Neural progenitor cell (in vitro differentiated cells): ENCODE measurements around the gene MITF. TPM values are rescaled to one million over a fixed set of nuclear protein-coding genes. Genes with fewer than 3 reads are reported as not detected.

Experiments
- DNase-seq: peaks from one replicate; pipeline ENCODE4 v3.0.0-alpha.2; 2016; ENCODE audit warnings: low spot score
- H2AFZ ChIP-seq: fragments of 200-600 bp; sonication (generic); replicated peaks from 2 replicates; pipeline ENCODE4 v1.6.1; 2016; ENCODE audit warnings: antibody characterized with exemption
- H3F3A ChIP-seq: fragments of 200-600 bp; sonication (generic); 2 replicates; pipeline ENCODE4 v1.6.1; 2016; ENCODE audit warnings: antibody characterized with exemption, low read depth
- H3K27ac ChIP-seq: fragments of 200-600 bp; sonication (generic); 2 replicates; pipeline ENCODE4 v1.5.1; 2016; ENCODE audit warnings: mild to moderate bottlenecking
- H3K27me3 ChIP-seq: fragments of 200-600 bp; sonication (generic); 2 replicates; pipeline ENCODE4 v1.6.1; 2016; ENCODE audit warnings: mild to moderate bottlenecking, moderate library complexity
- H3K36me3 ChIP-seq: fragments of 200-600 bp; sonication (generic); 2 replicates; pipeline ENCODE4 v1.5.1; 2016
- H3K4me1 ChIP-seq: fragments of 200-600 bp; sonication (generic); 2 replicates; pipeline ENCODE4 v1.6.1; 2016; ENCODE audit warnings: mixed run types
- H3K4me2 ChIP-seq: fragments of 200-600 bp; sonication (generic); 2 replicates; pipeline ENCODE4 v1.6.1; 2016
- H3K4me3 ChIP-seq: fragments of 200-600 bp; sonication (generic); 2 replicates; pipeline ENCODE4 v1.5.1; 2016
- H3K79me2 ChIP-seq: fragments of 200-600 bp; sonication (generic); 2 replicates; pipeline ENCODE4 v1.6.1; 2016; ENCODE audit warnings: low read depth
- H3K9ac ChIP-seq: fragments of 200-600 bp; sonication (generic); 2 replicates; pipeline ENCODE4 v1.6.1; 2016
- H3K9me3 ChIP-seq: fragments of 200-600 bp; sonication (generic); 2 replicates; pipeline ENCODE4 v1.5.1; 2016; ENCODE audit warnings: low read depth
- H4K20me1 ChIP-seq: fragments of 200-600 bp; sonication (generic); 2 replicates; pipeline ENCODE4 v1.6.1; 2016; ENCODE audit warnings: low read depth
- H3K27ac Mint-ChIP-seq: 3 replicates; pipeline ENCODE4 v1.8.0; 2021; ENCODE audit warnings: mixed read lengths
- H3K27me3 Mint-ChIP-seq: 2 replicates; pipeline ENCODE4 v1.8.0; 2022; ENCODE audit warnings: low read depth, mild to moderate bottlenecking, inconsistent platforms, moderate library complexity, mixed read lengths; ENCODE audit not compliant: insufficient read depth
- H3K36me3 Mint-ChIP-seq: 3 replicates; pipeline ENCODE4 v1.8.0; 2021; ENCODE audit warnings: mixed read lengths
- H3K4me1 Mint-ChIP-seq: 3 replicates; pipeline ENCODE4 v1.8.0; 2021; ENCODE audit warnings: mixed read lengths
- H3K4me3 Mint-ChIP-seq: 3 replicates; pipeline ENCODE4 v1.8.0; 2021; ENCODE audit warnings: mild to moderate bottlenecking, moderate library complexity, mixed read lengths
- H3K9me3 Mint-ChIP-seq: 3 replicates; pipeline ENCODE4 v1.8.0; 2020; ENCODE audit warnings: mixed read lengths
- EZH2 ChIP-seq: fragments of 200-600 bp; sonication (generic); IDR thresholded peaks from 2 replicates; pipeline ENCODE4 v1.6.1; 2017; ENCODE audit warnings: antibody characterized with exemption, mild to moderate bottlenecking, moderate library complexity
- EZH2phosphoT487 ChIP-seq: fragments of 200-600 bp; sonication (generic); IDR thresholded peaks from 2 replicates; pipeline ENCODE4 v1.6.1; 2017; ENCODE audit warnings: antibody characterized with exemption
- total RNA-seq: library from RNA; depleted of rRNA; stranded (reverse); fragments of >200 nt; gene quantifications from 2 replicates; pipeline ENCODE4 v1.2.3, GENCODE V29; 2015; ENCODE audit warnings: low replicate concordance
- TF ChIP-seq, protein P1 (sequence below): fragments of 200-600 bp; sonication (generic); IDR thresholded peaks from 2 replicates; pipeline ENCODE4 v1.5.1; 2017; ENCODE audit warnings: antibody characterized with exemption, mild to moderate bottlenecking

The MITF gene
- total RNA-seq, 1 donor from 2014 or later = not detected

DNA sequence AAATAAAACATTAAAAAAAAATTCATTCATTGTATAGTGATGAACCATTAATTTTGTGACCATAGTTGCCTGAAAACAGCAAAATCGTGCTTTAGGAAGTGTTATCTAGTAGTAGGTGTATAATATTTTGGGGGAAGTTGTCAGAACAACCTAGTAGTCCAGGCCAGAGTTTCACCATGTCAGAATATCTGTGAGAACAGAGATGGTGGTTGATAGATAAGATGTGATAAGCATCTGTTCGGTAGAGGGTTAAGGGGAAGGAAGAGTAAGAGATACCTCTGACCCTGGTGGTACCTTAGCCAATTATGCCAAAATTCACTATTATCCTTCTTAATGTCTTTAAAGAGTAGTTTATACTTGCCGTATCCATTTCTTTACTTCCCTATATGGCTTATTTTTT, 113.8 kb downstream of the MITF start:
- no peaks in the 10 kb centered on the region for H3F3A ChIP-seq
- no peak overlapping the region for H3K9ac ChIP-seq
- H2AFZ ChIP-seq = no peak overlapping the region
- no peak for TF ChIP-seq EZH2
- no peak for TF ChIP-seq EZH2phosphoT487
- Mint-ChIP-seq H3K9me3 (no peaks in the 10 kb centered on the region), H3K4me1 (peaks cover 16% of the 10 kb centered on the region), H3K27ac (no peak overlapping the region), H3K36me3 (no peaks in the 10 kb centered on the region), H3K4me3 (no peak overlapping the region), H3K27me3 (no peaks in the 10 kb centered on the region)
- no peaks in the 10 kb centered on the region for H3K27me3 ChIP-seq
- H3K4me2 ChIP-seq = no peak overlapping the region
- no peak for DNase-seq
- H3K27ac ChIP-seq = no peak overlapping the region
- H3K4me1 ChIP-seq = no peaks in the 10 kb centered on the region
- no peaks in the 10 kb centered on the region for H3K79me2 ChIP-seq
- H3K4me3 ChIP-seq = no peak overlapping the region
- no peaks in the 10 kb centered on the region for H3K9me3 ChIP-seq
- H3K36me3 ChIP-seq = no peaks in the 10 kb centered on the region
- H4K20me1 ChIP-seq = no peaks in the 10 kb centered on the region

DNA sequence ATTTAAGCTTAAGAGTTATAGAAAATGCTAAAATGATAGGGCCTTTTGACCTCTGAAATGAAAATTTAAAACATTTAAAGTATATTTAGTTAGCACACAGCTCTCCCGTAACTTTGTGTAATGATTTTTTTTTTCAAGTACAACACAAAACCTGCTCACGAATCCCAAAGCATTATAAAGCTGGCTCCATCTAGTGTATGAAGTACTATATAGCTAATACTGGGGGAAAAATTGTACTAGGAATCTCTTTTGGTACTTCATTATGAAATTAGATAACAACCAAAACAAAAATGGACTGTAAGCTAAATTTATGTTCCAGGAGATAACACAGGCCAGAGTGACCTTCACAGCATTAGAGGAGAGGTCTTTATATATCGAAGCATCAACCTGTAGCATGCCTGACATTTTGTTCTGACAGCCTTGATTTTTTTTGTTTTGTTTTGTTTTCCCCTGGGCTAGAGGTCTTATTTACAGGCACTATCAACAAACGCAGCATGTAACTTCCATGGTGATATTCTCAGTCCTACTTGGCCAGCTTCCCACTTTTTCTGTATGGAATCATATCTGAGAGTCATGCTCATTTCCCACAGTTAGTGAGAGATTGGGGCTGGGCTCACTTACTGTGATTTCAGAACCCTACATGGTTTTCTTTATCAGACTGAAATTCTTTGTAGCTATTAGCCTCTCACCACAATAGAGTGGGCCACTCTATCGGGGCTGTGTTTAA, 116.3 kb downstream of the MITF start:
- Histone ChIP-seq H4K20me1 (no peaks in the 10 kb centered on the region), H3K4me1 (no peaks in the 10 kb centered on the region), H3K4me2 (no peak overlapping the region), H3K36me3 (no peaks in the 10 kb centered on the region), H3K79me2 (no peaks in the 10 kb centered on the region), H3K9ac (no peak overlapping the region), H3K27me3 (no peaks in the 10 kb centered on the region), H2AFZ (peak overlapping the region; percentile 61), H3K4me3 (no peak overlapping the region), H3K27ac (no peak overlapping the region), H3K9me3 (no peaks in the 10 kb centered on the region), H3F3A (no peaks in the 10 kb centered on the region)
- H3K27ac Mint-ChIP-seq = no peak overlapping the region
- no peak overlapping the region for H3K4me3 Mint-ChIP-seq
- no peaks in the 10 kb centered on the region for H3K36me3 Mint-ChIP-seq
- no peaks in the 10 kb centered on the region for H3K9me3 Mint-ChIP-seq
- TF ChIP-seq, protein P1, sequence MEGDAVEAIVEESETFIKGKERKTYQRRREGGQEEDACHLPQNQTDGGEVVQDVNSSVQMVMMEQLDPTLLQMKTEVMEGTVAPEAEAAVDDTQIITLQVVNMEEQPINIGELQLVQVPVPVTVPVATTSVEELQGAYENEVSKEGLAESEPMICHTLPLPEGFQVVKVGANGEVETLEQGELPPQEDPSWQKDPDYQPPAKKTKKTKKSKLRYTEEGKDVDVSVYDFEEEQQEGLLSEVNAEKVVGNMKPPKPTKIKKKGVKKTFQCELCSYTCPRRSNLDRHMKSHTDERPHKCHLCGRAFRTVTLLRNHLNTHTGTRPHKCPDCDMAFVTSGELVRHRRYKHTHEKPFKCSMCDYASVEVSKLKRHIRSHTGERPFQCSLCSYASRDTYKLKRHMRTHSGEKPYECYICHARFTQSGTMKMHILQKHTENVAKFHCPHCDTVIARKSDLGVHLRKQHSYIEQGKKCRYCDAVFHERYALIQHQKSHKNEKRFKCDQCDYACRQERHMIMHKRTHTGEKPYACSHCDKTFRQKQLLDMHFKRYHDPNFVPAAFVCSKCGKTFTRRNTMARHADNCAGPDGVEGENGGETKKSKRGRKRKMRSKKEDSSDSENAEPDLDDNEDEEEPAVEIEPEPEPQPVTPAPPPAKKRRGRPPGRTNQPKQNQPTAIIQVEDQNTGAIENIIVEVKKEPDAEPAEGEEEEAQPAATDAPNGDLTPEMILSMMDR = peak; percentile 28
- TF ChIP-seq EZH2 = no peak
- H3K27me3 Mint-ChIP-seq = no peaks in the 10 kb centered on the region
- peaks cover 16% of the 10 kb centered on the region for H3K4me1 Mint-ChIP-seq
- DNase-seq = no peak

DNA sequence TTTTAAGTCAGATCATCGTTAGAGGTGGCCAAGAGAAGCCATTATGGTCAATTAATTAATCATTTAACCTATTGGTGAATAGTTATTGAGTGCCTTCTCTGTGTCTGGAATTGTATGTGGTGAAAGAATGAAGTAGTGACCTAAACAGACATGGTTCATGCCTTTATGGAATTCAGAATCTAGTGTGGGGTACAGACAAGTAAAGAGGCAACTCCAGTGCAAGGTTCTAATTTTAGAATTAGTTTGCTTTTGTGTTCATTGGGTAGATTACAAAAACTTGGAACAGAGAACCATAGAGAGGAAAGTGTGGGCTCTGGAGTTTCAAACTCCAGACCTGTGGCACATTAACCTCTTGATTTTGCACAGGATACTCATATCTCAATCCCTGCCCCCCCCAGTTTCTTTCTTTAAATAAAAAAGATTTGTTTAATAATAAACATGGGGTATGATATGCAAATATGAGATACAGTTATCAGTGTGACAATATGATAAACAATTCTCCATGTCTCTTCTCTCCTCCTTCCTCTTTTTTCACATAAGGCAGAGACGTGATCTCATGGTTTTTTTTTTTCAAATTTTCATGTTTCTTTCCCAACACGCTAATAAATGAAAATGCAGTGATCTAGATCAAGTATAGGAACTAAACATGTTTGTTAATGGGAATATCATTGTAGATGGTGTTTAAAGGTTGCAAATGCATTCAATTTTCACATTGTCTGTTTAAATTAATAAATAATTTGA, 117.9 kb downstream of the MITF start:
- H3K4me2 ChIP-seq = no peak overlapping the region
- no peak overlapping the region for H2AFZ ChIP-seq
- H3K27ac ChIP-seq = no peak overlapping the region
- TF ChIP-seq EZH2phosphoT487 (no peak), EZH2 (no peak)
- TF ChIP-seq, protein P1 = no peak
- no peaks in the 10 kb centered on the region for H3K36me3 Mint-ChIP-seq
- no peaks in the 10 kb centered on the region for H3K9me3 Mint-ChIP-seq
- no peak overlapping the region for H3K4me3 Mint-ChIP-seq
- H3K27me3 Mint-ChIP-seq = no peaks in the 10 kb centered on the region
- no peak for DNase-seq
- H3F3A ChIP-seq = no peaks in the 10 kb centered on the region
- H3K27ac Mint-ChIP-seq = no peak overlapping the region
- no peak overlapping the region for H3K4me3 ChIP-seq
- no peaks in the 10 kb centered on the region for H3K4me1 ChIP-seq
- H3K9ac ChIP-seq = no peak overlapping the region
- no peaks in the 10 kb centered on the region for H3K9me3 ChIP-seq
- no peaks in the 10 kb centered on the region for H4K20me1 ChIP-seq
- peaks cover 16% of the 10 kb centered on the region for H3K4me1 Mint-ChIP-seq
- H3K36me3 ChIP-seq = no peaks in the 10 kb centered on the region
- no peaks in the 10 kb centered on the region for H3K27me3 ChIP-seq
- no peaks in the 10 kb centered on the region for H3K79me2 ChIP-seq

DNA sequence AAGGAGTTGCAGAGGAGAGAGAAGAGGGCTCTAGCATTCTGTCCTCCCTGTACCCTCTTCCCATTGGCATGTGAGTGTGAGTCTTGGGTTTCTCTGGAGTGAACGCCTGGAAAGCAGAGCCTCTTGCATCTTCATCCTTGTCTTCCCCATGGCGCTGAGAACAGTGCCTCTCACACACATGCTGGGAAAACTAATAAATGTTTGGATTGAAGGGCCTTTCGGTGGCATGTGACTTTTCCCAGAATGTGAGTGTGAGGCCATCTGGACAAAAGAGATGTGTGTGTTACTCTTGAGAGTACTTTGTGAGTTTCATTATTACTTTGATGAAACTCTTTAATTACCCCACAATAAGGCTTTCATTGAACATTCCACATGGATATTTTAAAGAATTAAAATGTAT, 122.3 kb downstream of the MITF start:
- Mint-ChIP-seq H3K27me3 (no peaks in the 10 kb centered on the region), H3K4me3 (no peak overlapping the region), H3K9me3 (no peaks in the 10 kb centered on the region), H3K27ac (no peak overlapping the region), H3K4me1 (peaks cover 12% of the 10 kb centered on the region), H3K36me3 (no peaks in the 10 kb centered on the region)
- H3K9ac ChIP-seq = no peak overlapping the region
- no peak for DNase-seq
- H3K27ac ChIP-seq = no peak overlapping the region
- no peaks in the 10 kb centered on the region for H3F3A ChIP-seq
- H2AFZ ChIP-seq = no peak overlapping the region
- H3K9me3 ChIP-seq = no peaks in the 10 kb centered on the region
- H3K4me2 ChIP-seq = no peak overlapping the region
- no peaks in the 10 kb centered on the region for H3K36me3 ChIP-seq
- no peak for TF ChIP-seq EZH2phosphoT487
- no peak for TF ChIP-seq EZH2
- TF ChIP-seq, protein P1 = no peak
- H3K79me2 ChIP-seq = no peaks in the 10 kb centered on the region
- no peaks in the 10 kb centered on the region for H4K20me1 ChIP-seq
- H3K27me3 ChIP-seq = no peaks in the 10 kb centered on the region
- no peaks in the 10 kb centered on the region for H3K4me1 ChIP-seq
- no peak overlapping the region for H3K4me3 ChIP-seq
